SJCRH30 (cell line): ENCODE results near the gene KCNS1. TPM values are rescaled to one million over a fixed set of nuclear protein-coding genes. Genes with fewer than 3 reads are reported as not detected.

ENCODE experiments used
- DNase-seq, 2 experiments: peaks; one replicate each; pipeline ENCODE4 v3.0.0-alpha.2; 2015 to 2020
- H3K27ac ChIP-seq: fragments of 250-450 bp; sonication (Bioruptor Pico); 2 replicates; pipeline ENCODE4 v1.5.1; 2020; ENCODE audit warnings: mild to moderate bottlenecking, moderate library complexity
- H3K27me3 ChIP-seq: fragments of 250-450 bp; sonication (Bioruptor Pico); 2 replicates; pipeline ENCODE4 v1.5.1; 2020; ENCODE audit warnings: mild to moderate bottlenecking, moderate library complexity
- H3K36me3 ChIP-seq: fragments of 250-450 bp; sonication (Bioruptor Pico); 2 replicates; pipeline ENCODE4 v1.5.1; 2020; ENCODE audit warnings: mild to moderate bottlenecking, moderate library complexity
- H3K4me1 ChIP-seq: fragments of 250-450 bp; sonication (Bioruptor Pico); 2 replicates; pipeline ENCODE4 v1.5.1; 2020; ENCODE audit warnings: mild to moderate bottlenecking, moderate library complexity
- H3K4me3 ChIP-seq: fragments of 250-450 bp; sonication (Bioruptor Pico); 2 replicates; pipeline ENCODE4 v1.5.1; 2020; ENCODE audit warnings: mild to moderate bottlenecking, moderate library complexity
- H3K9me3 ChIP-seq: fragments of 250-450 bp; sonication (Bioruptor Pico); replicated peaks from 2 replicates; pipeline ENCODE4 v1.5.1; 2020; ENCODE audit warnings: mild to moderate bottlenecking, moderate library complexity
- total RNA-seq: library from RNA; depleted of rRNA; stranded (reverse); fragments of >200 nt; shearing (Covaris generic); gene quantifications from 2 replicates; pipeline ENCODE4 v1.2.3, GENCODE V29; 2014

The KCNS1 gene
- total RNA-seq, 1 experiment from 2014 or later: not detected

DNA sequence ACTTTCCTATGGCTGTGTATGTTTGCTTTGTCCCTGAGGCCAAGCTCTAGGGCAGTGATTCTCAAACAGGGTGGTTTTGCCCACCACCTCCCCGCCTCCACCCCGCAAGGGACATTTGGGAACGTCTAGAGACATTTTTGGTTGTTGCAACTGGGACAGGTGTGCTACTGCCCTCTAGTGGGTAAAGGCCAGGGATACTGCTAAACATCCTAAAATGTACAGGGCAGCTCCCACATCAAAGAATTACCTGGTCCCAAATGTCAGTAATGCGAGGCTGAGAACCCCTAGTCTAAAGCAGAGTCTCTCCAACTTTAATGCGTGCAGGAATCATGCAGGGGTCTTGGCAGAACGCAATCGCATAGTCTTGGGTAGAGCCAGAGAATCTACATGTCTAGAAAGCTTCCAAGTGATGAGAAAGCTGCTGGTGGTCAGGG lies 5.1 kb downstream of the KCNS1 start:
- no peaks in the 10 kb centered on the region for H3K27me3 ChIP-seq
- no peak overlapping the region for H3K4me3 ChIP-seq
- peak; percentile 76 to 90 for DNase-seq
- no peaks in the 10 kb centered on the region for H3K36me3 ChIP-seq
- H3K4me1 ChIP-seq: peaks cover 14% of the 10 kb centered on the region
- no peaks in the 10 kb centered on the region for H3K9me3 ChIP-seq
- no peak overlapping the region for H3K27ac ChIP-seq

DNA sequence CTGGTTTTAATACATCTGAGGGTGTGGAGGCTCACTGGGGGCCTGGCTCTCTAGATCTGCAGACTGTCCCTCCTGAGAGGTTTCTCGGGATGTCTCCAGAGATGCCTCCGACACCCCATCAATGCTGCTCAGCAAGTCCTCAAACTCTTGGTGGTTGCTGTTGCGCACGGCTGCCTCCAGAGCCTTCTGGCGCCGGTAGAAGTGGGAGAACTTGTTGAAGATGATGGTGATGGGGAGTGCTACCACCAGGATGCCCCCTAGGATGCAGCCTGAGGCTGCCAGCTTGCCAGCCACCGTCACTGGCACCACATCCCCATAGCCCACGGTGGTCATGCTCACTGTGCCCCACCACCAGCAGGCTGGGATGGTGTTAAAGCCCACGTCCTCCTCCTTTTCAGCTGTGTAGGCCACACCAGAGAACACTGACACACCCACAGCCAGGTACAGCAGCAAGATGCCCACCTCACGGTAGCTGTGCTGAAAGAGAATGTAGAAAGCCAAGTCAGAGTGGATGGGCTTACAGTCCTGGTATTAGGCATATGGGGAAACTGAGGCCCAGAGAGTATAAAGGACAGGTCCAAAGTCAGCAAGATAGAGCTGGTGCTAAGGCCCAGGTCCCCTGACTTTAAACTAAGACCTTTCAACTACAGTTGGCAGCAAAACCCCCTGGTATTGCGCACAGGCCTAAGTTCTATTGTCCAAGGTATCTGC lies 5.9 kb downstream of the KCNS1 start:
- H3K4me3 ChIP-seq: no peak overlapping the region
- no peak overlapping the region for H3K27ac ChIP-seq
- H3K4me1 ChIP-seq: peaks cover 20% of the 10 kb centered on the region
- H3K36me3 ChIP-seq: no peaks in the 10 kb centered on the region
- no peak for DNase-seq
- H3K9me3 ChIP-seq: 0 out of 2 replicates have a peak, but pooled peaks cover 2% of the 10 kb centered on the region
- no peaks in the 10 kb centered on the region for H3K27me3 ChIP-seq

DNA sequence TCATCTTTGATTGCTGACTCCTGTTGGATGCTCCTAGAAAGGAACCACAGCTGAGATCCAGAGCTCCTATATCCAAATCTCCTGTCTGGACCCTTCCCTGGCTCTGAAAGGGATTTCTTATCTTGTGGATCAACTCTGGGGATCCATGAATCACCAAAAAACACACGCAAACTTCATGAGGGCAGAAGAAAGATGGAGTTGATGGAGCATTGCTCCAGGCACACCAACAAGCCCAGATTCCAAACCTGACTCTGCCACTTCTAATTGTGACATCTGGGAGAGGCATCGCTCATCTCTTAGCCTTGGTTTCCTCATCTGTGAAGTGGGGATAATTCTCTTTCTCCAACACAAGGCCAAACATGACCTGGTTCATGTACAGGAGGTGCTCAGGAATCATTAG lies 6.7 kb downstream of the KCNS1 start:
- H3K4me1 ChIP-seq: peaks cover 20% of the 10 kb centered on the region
- no peak overlapping the region for H3K27ac ChIP-seq
- DNase-seq: no peak
- no peak overlapping the region for H3K4me3 ChIP-seq
- 0 out of 2 replicates have a peak, but pooled peaks cover 3% of the 10 kb centered on the region for H3K9me3 ChIP-seq
- H3K27me3 ChIP-seq: no peaks in the 10 kb centered on the region
- no peaks in the 10 kb centered on the region for H3K36me3 ChIP-seq

DNA sequence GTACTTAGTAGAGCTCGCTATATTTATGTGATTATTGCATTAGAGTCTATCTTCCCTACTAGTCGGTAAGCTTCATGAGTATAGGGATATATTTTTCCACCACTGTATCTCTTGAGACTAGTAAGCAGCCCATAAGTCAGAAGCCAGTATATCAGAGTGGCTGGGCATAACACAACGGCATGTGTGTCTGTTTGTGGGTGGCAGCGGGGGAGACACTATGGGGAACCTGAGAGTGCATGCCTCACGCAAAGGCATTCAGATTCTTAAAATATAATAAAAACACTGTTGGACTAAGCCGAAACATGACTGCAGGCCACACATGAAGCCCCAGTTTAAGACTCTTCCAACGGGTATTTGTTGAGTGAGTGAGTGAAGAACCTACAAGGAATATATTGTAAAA lies 8.0 kb downstream of the KCNS1 start:
- no peak for DNase-seq
- Histone ChIP-seq H3K27ac (no peak overlapping the region), H3K36me3 (no peaks in the 10 kb centered on the region), H3K4me3 (no peak overlapping the region), H3K9me3 (0 out of 2 replicates have a peak, but pooled peaks cover 3% of the 10 kb centered on the region), H3K4me1 (peaks cover 20% of the 10 kb centered on the region), H3K27me3 (no peaks in the 10 kb centered on the region)

DNA sequence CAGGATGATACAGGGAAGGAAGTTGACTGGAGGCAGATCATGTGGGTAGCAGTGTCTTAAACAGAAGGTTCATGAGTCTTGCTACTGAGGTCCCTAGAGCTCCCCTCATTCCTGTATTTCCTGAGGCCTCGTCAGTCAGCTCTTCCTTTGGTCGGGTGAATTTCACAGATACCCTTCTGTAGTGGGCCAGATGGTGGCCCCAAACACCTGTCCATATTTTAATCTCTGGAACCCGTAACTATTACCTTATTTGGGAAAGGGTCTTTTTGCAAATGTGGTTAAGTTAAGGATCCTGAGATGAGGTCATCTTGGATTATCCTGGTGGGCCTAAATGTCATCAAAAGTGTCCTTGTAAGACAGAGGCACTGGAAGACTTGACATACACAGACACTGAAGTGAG lies 9.6 kb downstream of the KCNS1 start:
- Histone ChIP-seq H3K4me1 (peaks cover 20% of the 10 kb centered on the region), H3K27ac (peak overlapping the region; percentile 13; the same call in 1 of the 2 replicates), H3K4me3 (no peak overlapping the region), H3K36me3 (no peaks in the 10 kb centered on the region), H3K9me3 (0 out of 2 replicates have a peak, but pooled peaks cover 3% of the 10 kb centered on the region), H3K27me3 (no peaks in the 10 kb centered on the region)
- peak; percentile 53 to 86 for DNase-seq

DNA sequence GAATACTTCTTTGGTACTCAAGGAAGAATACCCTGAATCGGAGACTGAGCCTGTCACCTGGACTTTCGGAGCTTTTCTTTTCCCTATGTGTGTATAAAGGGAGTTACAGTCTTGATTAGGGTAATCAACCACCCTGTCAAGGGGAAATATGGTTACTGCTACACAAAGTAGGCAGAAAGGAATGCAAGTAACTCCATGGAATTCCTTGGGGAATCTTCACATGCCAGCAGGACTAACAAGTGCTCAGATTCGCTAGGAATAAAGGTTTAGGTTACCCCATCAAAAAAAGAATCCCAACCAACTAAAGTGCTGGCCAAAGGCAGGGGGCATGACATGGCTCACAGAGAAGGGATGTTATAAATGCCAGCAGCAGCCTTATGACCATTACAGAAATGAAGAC lies 10.4 kb downstream of the KCNS1 start:
- Histone ChIP-seq H3K27ac (no peak overlapping the region), H3K9me3 (0 out of 2 replicates have a peak, but pooled peaks cover 3% of the 10 kb centered on the region), H3K27me3 (no peaks in the 10 kb centered on the region), H3K4me1 (peaks cover 20% of the 10 kb centered on the region), H3K36me3 (no peaks in the 10 kb centered on the region), H3K4me3 (no peak overlapping the region)
- DNase-seq: no peak

DNA sequence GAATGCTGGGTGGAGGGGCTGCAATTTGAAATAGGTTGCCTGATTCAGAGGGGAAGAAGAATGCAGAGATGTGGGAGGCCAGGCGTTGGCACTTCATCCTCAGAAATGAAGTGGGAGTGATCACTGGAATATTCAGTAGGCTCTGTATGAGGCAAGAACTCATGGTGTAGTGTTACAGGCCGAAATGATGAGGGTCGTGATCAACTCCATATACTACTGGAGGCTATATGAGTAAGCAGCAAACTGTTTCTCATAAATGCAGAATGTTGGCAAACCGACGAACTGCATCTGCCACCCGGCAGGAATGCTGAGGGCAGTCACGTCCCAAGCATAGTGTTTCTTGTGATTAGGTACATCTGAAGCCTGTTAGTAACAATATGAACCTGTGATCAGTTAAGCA lies 12.7 kb downstream of the KCNS1 start:
- Histone ChIP-seq H3K4me3 (no peak overlapping the region), H3K9me3 (0 out of 2 replicates have a peak, but pooled peaks cover 3% of the 10 kb centered on the region), H3K4me1 (peaks cover 20% of the 10 kb centered on the region), H3K27me3 (no peaks in the 10 kb centered on the region), H3K27ac (no peak overlapping the region), H3K36me3 (no peaks in the 10 kb centered on the region)
- peak in 1 of 2 experiments; percentile 34 for DNase-seq

DNA sequence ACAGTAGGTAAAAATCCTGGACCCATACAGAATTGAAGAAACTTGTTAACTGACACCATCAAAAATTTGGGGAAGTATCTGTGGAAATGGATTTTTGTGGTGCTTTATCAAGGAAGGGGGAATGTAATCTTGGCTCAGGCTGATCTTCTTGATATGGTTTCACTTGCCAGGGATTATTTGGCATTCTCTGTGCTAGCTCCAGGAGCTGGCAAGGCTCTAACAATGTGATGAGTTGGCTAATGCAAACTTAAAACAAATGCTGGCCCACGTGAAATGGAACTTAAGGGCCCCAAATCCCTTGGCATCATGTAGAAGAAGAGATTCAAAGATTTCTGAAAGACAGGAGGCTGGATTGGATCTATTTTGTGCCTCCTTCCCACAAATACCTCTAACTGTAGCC lies 13.1 kb downstream of the KCNS1 start:
- no peak overlapping the region for H3K4me3 ChIP-seq
- DNase-seq: no peak
- H3K27ac ChIP-seq: no peak overlapping the region
- H3K9me3 ChIP-seq: peaks cover 3% of the 10 kb centered on the region; the same call in 1 of the 2 replicates
- H3K27me3 ChIP-seq: no peaks in the 10 kb centered on the region
- H3K36me3 ChIP-seq: 0 out of 2 replicates have a peak, but pooled peaks cover under 1% of the 10 kb centered on the region
- H3K4me1 ChIP-seq: peaks cover 20% of the 10 kb centered on the region

DNA sequence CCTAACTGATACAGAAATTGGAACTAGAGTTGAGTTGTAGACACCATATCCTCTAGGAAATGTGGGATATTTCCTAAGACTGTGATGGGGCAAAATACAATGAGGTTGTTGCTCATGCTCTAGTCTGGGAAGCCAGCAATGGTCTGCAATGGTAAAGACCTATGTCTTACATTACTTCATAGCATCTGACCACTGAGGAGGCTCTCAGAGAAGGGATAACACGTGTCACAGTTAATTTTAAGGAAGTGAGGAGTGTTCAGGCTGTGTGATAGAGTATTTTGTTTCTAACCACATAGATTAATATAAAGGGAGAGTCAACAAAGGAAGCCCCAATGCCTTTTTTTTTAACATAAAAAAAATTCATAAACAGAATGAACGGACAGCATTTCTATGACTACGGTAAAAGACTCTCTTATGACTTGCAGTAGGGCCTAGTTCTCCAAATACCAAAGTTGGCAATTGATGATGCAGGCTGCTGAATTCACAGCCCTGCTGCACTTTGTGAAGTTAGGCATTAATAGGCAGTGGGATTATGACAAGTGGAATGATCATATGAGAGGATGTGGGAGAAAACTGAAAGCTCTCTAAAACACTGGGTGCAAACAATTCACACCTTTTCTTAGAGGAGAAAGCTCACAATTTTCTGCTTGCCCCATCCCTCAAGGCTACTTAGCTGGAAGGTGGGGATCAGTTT lies 13.7 kb downstream of the KCNS1 start:
- Histone ChIP-seq H3K27ac (no peak overlapping the region), H3K4me1 (peaks cover 20% of the 10 kb centered on the region), H3K36me3 (peaks cover 6% of the 10 kb centered on the region; the same call in 1 of the 2 replicates), H3K4me3 (no peak overlapping the region), H3K27me3 (no peaks in the 10 kb centered on the region), H3K9me3 (peaks cover 9% of the 10 kb centered on the region; the same call in 1 of the 2 replicates)
- no peak for DNase-seq

DNA sequence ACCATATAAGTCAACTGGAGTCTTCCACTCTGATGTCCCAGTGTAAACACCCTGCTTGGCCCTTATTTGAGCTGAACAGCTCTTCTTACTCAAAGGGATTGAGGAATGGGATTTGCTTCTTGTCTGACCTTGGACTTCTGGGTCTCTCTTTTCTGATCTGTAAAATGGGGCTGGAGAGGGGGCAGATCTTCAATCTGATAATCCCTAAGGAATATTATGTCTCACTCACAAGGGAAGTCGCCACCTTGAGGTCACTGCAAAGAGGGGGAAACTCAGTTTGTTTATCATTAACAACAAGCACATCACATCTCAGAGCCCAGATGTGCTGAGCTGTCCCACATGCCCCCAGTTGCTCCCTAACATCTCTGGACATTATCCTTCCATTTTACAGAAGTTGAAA lies 15.1 kb downstream of the KCNS1 start:
- no peaks in the 10 kb centered on the region for H3K27me3 ChIP-seq
- no peak overlapping the region for H3K27ac ChIP-seq
- no peak for DNase-seq
- no peak overlapping the region for H3K4me3 ChIP-seq
- peaks cover 7% of the 10 kb centered on the region for H3K4me1 ChIP-seq
- peaks cover 10% of the 10 kb centered on the region; the same call in 1 of the 2 replicates for H3K9me3 ChIP-seq
- peaks cover 13% of the 10 kb centered on the region for H3K36me3 ChIP-seq

DNA sequence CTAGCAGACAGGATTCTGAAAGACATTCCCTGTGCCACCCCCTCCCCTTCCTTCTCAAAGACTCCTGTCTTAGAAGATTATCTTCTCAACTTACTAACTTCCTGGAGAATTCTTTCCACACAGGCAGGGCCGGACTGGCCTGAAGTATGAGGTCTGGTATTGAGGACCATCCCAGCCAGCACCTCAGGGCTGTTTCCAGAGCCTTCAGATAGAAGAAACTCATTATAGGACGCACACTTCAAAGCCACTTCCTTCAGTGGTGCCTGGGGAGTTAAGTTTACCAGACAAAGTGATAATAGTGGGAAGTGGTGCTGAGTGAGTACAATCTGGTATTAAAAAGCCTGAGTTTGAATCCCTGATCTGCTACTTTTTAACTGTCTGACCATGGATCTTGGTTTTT lies 15.6 kb downstream of the KCNS1 start:
- no peaks in the 10 kb centered on the region for H3K27me3 ChIP-seq
- H3K9me3 ChIP-seq: peaks cover 10% of the 10 kb centered on the region; the same call in 1 of the 2 replicates
- no peak for DNase-seq
- no peak overlapping the region for H3K27ac ChIP-seq
- no peak overlapping the region for H3K4me3 ChIP-seq
- H3K4me1 ChIP-seq: peaks cover under 1% of the 10 kb centered on the region
- peaks cover 13% of the 10 kb centered on the region for H3K36me3 ChIP-seq

DNA sequence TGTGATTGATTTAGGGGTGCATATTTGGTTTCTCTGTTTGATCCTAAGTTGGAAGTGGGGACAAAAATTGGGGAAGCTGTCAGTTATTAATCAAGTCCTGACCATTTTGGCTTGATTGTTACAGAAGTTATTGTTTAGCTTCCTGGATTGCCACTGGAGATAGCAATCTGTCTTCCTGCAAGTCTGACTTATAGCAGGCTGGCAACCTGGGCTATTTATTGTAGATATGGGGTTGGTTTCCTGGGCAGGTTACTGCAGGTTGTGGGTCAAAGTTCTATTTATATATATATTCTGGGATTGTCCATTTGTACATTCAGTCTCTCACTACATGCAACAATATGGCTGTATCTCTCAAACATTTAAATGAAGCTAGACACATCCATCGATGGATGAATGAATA lies 17.8 kb downstream of the KCNS1 start:
- no peak overlapping the region for H3K27ac ChIP-seq
- H3K36me3 ChIP-seq: peaks cover 13% of the 10 kb centered on the region
- H3K4me1 ChIP-seq: no peaks in the 10 kb centered on the region
- H3K27me3 ChIP-seq: no peaks in the 10 kb centered on the region
- DNase-seq: no peak
- no peak overlapping the region for H3K4me3 ChIP-seq
- H3K9me3 ChIP-seq: peaks cover 7% of the 10 kb centered on the region; the same call in 1 of the 2 replicates

DNA sequence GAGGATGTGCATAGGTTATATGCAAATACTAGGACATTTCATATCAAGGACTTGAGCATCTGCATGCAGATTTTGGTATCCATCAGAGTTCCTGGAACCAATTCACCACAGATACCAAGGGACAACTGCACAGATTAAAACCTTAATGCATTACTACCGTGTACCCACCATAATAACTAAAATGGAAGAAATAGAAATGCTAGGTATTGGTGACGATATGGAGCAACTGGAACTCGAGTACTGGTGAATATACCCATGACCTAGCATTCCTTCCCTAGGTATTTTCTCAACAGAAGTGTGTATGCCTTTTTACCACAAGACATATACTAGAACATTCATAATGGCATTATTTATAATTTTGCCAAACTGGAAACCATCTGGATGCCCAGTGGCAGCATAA lies 18.5 kb downstream of the KCNS1 start:
- Histone ChIP-seq H3K4me1 (no peaks in the 10 kb centered on the region), H3K27me3 (no peaks in the 10 kb centered on the region), H3K4me3 (no peak overlapping the region)

DNA sequence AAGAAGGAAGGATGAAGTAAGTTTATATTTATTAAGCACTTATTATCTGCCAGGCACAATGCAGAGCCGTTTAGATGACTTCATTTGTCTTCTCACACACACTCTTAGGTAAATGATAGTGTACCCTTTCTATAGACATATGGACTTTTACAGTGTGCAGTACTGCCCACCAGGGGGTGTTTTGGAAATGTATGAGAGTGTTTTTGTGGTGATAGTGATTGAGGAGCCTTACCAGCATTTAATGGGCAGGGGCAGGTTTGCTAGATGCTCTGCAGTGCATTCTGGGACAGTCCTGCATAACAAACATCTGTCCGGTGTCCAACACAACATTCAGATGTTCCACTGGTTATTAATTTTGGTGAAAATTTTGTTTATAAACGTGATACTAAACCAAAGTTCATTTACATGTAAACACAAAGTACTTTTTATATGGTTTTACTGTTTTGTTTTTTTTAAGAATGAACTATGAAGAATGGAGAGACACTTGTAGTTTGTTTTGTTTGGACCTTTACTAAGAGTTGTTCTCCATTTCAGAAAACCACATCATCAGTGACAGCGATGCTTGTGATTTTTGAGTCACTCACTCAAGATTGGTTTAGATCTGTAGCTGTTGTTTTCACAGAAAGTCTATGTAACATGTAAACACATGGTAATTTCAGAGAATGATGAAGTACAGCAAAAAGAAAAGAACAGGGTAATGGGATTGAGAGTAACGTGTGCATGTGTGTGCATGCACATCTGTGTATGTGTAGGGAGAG lies 19.9 kb downstream of the KCNS1 start:
- Histone ChIP-seq H3K4me3 (no peak overlapping the region), H3K9me3 (peaks cover 7% of the 10 kb centered on the region; the same call in 1 of the 2 replicates), H3K36me3 (peaks cover 13% of the 10 kb centered on the region), H3K27ac (no peak overlapping the region), H3K27me3 (no peaks in the 10 kb centered on the region), H3K4me1 (no peaks in the 10 kb centered on the region)
- peak; percentile 26 to 54 for DNase-seq

More for the DNA sequence above, 18.5 kb downstream of the KCNS1 start:
- Histone ChIP-seq H3K36me3 (peaks cover 13% of the 10 kb centered on the region), H3K9me3 (peaks cover 7% of the 10 kb centered on the region; the same call in 1 of the 2 replicates), H3K27ac (no peak overlapping the region)
- DNase-seq: no peak
